ENCODE results near the gene TNFSF9.
"Not testable (repeated sequence)": the region's sequence is repeated elsewhere in the genome, so short reads cannot be mapped to it uniquely, and the experiment has no call there.

TNFSF9 gene

GRCh38 chr19:6532244-6532999 lies 1.6 kb downstream of the TNFSF9 start:
- DNase-seq: no peak

GRCh38 chr19:6533000-6533328 lies 2.1 kb downstream of the TNFSF9 start:
- no peak for DNase-seq

GRCh38 chr19:6533746-6534418 lies 3.1 kb downstream of the TNFSF9 start:
- DNase-seq: no peak

- DNase-seq: no peak
Observed at GRCh38 chr19:6534451-6535093, 3.7 kb downstream of the TNFSF9 start.

- no peak for DNase-seq
Observed at GRCh38 chr19:6535558-6536137, 4.8 kb downstream of the TNFSF9 start.

GRCh38 chr19:6539514-6539913 lies 8.7 kb downstream of the TNFSF9 start:
- DNase-seq: no peak

- DNase-seq: no peak
Observed at GRCh38 chr19:6540918-6541689, 10.3 kb downstream of the TNFSF9 start.

GRCh38 chr19:6543866-6544347 lies 13.1 kb downstream of the TNFSF9 start:
- no peak for DNase-seq

GRCh38 chr19:6550679-6551078 lies 19.9 kb downstream of the TNFSF9 start:
- DNase-seq: not testable (repeated sequence)

GRCh38 chr19:6551091-6551490 lies 20.3 kb downstream of the TNFSF9 start:
- no peak for DNase-seq

GRCh38 chr19:6551607-6552450 lies 21.0 kb downstream of the TNFSF9 start:
- peak in 1 of 14 donors; percentile 3 for DNase-seq

GRCh38 chr19:6556043-6556449 lies 25.2 kb downstream of the TNFSF9 start:
- no peak for DNase-seq

GRCh38 chr19:6556480-6557195 lies 25.8 kb downstream of the TNFSF9 start:
- no peak for DNase-seq

- DNase-seq: not testable (repeated sequence)
Observed at GRCh38 chr19:6562437-6562836, 31.6 kb downstream of the TNFSF9 start.

- no peak for DNase-seq
Observed at GRCh38 chr19:6564393-6564792, 33.6 kb downstream of the TNFSF9 start.

GRCh38 chr19:6566727-6567126 lies 35.9 kb downstream of the TNFSF9 start:
- not testable (repeated sequence) for DNase-seq

GRCh38 chr19:6568010-6568526 lies 37.2 kb downstream of the TNFSF9 start:
- no peak for DNase-seq

- no peak for DNase-seq
Observed at GRCh38 chr19:6568816-6569215, 38.0 kb downstream of the TNFSF9 start.

GRCh38 chr19:6570764-6571163 lies 39.9 kb downstream of the TNFSF9 start:
- DNase-seq: no peak

- no peak for DNase-seq
Observed at GRCh38 chr19:6571167-6571566, 40.3 kb downstream of the TNFSF9 start.
